Muscle of arm (tissue), 12 donors: ENCODE measurements around the gene COL4A4. TPM values are rescaled to one million over a fixed set of nuclear protein-coding genes. Genes with fewer than 3 reads are reported as not detected.
"Not testable (repeated sequence)": the region's sequence is repeated elsewhere in the genome, so short reads cannot be mapped to it uniquely, and the experiment has no call there.

Source experiments
- DNase-seq: peaks from one replicate; pipeline ENCODE4 v3.0.0-alpha.2; 2013
- polyA plus RNA-seq, 12 donors: library from polyadenylated mRNA; unstranded; fragments of 120-200 nt; gene quantifications; one replicate each; pipeline ENCODE4 v1.2.1, GENCODE V29; 2013; ENCODE audit not compliant: insufficient read length in 12 of 12

Gene COL4A4
- polyA plus RNA-seq, 12 donors, result 0.04 to 0.43 (median 0.16) TPM; not detected in 2

GRCh38 chr2:227117027-227117426 lies 47.0 kb downstream of the COL4A4 start:
- DNase-seq, result no peak

DNA sequence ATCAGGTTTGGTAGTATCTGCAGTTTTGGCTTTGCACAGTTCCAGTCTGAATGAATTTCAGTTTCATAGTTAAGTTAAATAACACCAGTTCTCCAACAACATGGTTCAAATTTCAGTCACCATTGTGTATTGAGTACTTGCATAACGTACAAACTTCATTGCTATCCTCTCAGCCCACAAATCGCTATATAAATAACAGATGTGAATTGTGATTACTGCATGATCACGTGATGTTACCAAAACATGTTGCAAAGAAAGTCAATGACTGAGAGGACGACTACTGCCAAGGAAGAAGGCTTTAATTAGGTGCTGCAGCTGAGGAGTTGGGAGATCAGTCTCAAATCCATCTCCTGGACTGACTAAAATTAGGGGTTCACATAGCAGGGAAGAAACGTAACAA lies 48.2 kb downstream of the COL4A4 start:
- no peak for DNase-seq

DNA sequence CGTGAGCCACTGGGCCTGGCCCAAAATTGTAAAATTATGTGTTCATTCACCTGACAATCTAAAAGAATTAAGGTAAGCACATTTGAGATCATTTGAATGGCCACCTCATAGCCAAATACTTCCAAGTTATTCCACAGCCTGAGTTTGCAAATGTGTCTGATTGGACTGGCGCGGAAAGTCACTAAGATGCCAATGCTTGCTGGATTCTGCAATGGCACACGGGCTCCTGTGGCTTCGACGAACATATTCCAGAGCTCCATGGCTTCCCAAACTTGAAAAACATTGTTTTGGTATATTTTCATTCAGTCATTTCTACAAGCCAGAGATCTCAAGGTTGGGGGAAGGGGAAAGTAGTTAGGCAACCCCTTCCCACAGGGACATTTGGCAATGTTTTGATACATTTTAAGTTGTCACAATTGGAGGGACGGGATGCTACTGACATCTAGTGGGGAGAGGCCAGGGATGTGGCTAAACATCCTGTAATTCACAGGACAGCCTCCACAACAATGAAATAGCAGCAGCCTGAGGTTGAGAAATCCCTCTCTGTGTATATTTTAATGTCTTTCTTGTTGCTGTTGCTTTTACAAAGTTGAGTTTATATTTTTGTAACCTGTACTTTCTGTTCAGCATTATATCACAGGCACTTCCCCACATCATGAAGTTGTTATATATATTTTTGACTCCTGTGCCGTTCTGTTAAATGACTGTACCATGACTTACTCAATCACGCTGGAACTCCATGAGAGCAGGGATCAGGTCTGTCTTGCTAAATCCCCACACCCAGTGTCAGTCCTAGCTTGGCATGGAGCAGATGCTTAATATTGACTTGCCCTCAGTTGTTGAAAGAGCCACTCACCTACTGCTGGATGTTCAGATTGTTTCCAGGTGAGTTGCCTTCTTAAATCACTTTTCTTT lies 56.9 kb downstream of the COL4A4 start:
- peak; percentile 53 for DNase-seq

DNA sequence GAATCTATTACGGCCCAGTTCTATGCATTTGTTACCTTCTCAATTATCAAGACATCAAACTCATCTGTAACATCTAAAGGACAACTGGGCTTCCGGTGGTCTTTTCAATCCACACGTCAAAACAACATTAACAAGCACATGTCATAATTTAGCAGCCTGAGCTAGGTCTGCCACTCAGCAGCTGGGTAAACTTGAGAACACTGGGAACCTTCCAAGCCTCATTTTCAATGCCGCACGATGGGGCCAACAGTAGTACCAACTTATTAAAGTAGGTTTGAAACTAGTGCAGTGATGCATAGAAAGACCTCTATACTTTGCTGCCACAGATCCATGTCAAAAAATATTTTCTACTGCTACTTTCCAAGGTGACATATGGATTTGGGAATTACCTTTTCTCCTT lies 60.4 kb downstream of the COL4A4 start:
- DNase-seq, result no peak

DNA sequence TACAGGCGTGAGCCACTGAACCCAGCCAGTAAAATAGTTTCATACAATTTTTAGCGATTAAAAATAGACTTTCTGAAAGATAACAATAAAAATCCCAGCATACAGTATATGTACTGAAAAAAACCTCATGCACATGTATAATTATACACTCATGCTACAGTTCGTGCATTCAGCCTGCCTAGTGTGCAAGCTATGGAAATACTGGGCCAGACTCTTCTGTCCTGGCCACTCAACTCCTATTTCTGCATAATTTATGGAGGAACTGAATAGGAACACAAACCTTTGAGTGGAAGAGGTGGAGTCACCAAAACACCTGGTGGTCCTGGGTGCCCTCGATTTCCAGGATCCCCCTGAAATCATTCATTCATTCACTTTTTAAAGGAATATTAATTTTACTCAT lies 64.7 kb downstream of the COL4A4 start:
- DNase-seq, result no peak

DNA sequence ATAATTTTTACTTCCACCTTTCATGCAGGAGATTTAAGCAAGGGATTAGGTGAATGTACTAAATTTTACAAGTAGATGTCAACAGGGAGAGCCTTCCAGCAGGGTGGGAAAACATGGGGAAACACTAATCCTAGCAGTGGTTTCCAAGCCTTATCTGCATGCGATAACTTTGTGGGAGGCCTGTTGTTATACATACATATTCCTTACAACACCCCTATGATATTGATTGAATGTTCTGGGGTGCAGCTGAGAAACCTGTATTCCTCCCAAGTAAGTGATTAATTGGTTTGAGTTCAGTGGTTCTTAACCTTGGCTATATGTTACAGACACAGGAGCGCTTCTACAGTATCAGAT lies 65.9 kb downstream of the COL4A4 start:
- DNase-seq, result no peak

GRCh38 chr2:227097495-227098161 lies 66.4 kb downstream of the COL4A4 start:
- no peak for DNase-seq

DNA sequence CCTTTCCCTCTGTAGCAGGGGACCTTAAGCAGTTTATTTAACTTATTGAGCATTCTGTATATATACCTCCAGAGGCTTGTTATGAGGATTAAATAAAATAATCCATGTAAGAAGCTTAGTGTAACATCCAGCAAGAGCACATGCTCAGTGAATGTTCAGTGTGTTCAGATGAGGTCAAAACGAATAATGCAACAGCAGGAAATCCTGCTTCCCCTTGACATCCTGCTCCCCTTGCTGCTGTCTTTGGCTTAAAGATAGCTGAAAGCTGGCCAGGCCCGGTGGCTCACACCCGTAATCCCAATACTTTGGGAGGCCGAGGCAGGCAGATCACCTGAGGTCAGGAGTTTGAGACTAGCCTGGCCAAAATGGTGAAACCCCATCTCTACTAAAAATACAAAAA lies 68.7 kb downstream of the COL4A4 start:
- no peak for DNase-seq

- DNase-seq, result no peak
Observed at GRCh38 chr2:227082286-227082685, 81.7 kb downstream of the COL4A4 start.

GRCh38 chr2:227079726-227080125 lies 84.3 kb downstream of the COL4A4 start:
- DNase-seq, result no peak

DNA sequence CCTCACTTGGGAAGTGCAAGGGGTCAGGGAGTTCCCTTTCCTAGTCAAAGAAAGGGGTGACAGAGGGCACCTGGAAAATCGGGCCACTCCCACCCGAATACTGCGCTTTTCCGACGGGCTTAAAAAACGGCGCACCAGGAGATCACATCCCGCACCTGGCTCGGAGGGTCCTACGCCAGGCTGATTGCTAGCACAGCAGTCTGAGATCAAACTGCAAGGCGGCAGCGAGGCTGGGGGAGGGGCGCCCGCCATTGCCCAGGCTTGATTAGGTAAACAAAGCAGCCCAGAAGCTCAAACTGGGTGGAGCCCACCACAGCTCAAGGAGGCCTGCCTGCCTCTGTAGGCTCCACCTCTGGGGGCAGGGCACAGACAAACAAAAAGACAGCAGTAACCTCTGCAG lies 98.9 kb downstream of the COL4A4 start:
- DNase-seq, result not testable (repeated sequence)

DNA sequence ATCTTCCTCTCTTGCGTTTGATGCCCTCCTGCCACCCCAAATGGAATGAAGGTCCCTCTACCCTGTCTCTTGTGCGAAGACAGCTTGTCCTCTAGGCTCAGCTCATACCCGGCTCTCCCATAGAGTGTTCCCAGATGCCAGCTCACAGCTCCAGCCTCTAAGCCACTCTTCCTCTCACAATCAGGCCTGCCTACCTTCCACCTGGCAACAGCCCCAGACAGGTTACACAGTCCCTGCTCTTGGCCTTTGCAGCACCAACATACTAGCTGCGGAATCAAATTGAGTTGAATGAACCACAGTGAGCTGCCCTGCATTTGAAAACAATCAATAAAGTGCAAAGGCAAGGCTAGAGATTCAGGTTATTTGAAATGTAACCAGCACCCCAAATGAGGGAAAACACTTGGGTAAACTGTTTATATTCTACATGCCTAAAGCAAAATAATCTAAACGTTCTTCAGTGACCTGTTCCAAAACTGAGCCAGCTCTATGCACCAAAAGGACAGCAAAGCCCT lies 105.1 kb downstream of the COL4A4 start:
- no peak for DNase-seq

GRCh38 chr2:227057743-227058447 lies 106.1 kb downstream of the COL4A4 start:
- no peak for DNase-seq

DNA sequence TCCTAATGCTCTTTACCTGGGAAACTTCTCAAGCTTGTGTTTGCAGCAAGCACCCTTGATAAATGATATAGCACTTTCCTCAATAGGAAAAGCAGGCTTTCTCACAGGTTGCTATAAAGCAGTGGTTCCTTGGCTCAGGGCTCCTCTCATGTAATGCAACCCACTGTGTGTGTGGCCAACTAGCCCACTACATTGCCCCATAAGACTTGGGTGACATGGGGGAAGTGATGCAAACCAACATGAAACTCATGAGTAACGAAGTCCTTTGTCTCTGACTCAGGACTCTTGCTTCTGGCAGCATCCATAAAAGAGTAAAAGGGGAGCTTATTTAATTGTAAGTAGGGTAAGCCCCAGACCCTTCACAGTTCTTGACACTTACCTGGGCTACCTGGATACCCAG lies 106.9 kb downstream of the COL4A4 start:
- DNase-seq, result no peak

DNA sequence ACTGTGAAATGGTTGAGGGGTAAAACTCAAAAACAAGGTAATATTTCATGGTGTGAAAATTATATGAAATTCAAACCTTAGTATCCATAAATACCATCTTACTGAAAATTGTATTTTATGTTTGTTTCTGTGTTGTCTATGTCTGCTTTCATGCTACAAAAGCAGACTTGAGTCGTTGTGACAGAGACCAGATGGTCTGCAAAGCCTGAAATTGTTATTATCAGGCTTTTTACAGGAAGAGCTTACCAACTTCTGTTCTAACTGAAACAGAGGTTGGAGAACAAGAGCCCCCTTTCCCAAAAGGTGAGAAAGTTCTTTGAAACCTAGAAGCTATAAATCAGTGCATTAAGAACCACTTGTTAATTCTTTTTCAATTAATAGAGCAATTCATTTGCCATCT lies 110.0 kb downstream of the COL4A4 start:
- no peak for DNase-seq

GRCh38 chr2:227052879-227053278 lies 111.1 kb downstream of the COL4A4 start:
- no peak for DNase-seq

DNA sequence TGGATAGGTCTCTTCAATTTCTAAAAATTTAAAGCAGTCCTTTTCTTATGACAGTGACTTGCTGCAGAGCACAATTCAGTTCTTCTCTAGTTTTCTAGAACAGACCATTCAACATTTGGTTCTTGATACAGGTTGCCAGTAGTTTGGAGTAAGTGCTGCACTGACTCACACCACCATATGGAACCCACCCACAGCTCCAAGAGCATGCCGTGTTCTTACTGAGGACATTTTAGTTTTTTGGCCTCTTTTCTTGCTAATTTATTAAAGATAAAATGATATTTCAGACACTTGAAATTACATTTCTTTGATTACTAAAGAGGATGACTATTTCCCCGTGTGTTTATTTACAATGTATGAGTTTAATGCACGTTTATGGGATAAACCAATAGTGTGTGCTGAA lies 120.0 kb downstream of the COL4A4 start:
- no peak for DNase-seq

DNA sequence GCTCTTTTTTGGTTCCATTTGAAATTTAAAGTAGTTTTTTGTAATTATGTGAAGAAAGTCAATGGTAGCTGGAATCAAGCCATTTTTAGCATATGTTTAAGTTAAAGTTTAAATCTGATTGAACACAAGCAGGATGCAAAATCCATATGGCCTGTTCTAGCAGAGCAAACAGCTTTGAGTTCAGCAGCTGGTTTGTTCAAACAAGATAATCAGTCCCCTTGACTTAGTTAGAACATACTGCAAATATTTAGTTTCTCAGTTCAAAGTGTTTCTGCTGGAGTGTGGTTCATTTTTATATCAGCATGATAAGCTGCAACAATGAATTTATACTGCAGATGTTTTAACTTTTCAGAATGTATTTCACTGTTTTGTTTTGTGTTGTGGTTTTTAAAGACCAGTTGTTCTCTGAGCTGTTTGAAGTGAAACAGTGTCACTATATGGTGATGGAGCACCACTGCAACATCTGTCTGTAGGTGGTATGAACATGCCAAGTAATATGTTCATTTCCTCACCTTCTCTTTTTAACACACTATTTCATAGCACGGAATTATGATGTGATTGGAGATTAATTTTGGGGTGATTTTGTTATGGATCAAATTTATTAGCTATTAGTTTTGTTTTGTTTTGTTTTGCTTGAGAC lies 125.3 kb downstream of the COL4A4 start:
- DNase-seq, result no peak

- no peak for DNase-seq
Observed at GRCh38 chr2:227036527-227036926, 127.5 kb downstream of the COL4A4 start.

DNA sequence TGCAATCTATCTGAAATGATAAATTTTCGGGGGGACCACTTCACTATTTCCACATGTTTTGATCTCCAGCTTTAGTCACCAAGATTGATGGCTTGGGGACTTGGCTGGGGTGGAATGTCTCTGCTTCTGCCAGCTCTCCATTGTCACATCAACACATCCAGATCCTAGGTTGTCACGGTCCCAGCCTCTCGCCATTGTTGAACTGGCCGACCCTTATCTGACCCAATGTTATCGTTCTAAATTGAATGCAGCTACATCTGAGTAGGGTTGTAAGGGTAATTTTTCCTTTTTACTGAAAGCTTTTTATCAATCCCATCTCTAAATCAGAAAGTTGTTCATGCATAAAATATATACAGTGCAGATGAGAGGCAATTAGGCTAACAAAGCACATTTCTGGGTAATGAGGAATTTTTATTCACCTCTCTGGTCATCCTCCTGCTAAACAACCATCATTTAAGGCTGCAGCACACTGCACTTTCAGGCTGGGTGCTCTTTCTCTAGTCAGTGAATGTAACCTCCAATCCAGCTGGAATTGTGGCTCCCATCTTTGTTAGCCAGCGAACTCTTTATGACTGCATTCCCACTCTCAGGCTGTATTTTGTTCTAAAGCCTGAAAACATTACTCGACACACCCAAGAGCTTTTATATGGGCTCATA lies 128.2 kb downstream of the COL4A4 start:
- no peak for DNase-seq

GRCh38 chr2:227033471-227034148 lies 130.4 kb downstream of the COL4A4 start:
- DNase-seq, result no peak
